ENCODE data around the gene FAF1. TPM values are rescaled to one million over a fixed set of nuclear protein-coding genes. Genes with fewer than 3 reads are reported as not detected.

Gene FAF1
- total and polyA plus RNA-seq, 2 donors (not counting 3 experiments of a cell fraction or from before 2014, with no cell fraction given) = 9.0 to 57.6 TPM

DNA sequence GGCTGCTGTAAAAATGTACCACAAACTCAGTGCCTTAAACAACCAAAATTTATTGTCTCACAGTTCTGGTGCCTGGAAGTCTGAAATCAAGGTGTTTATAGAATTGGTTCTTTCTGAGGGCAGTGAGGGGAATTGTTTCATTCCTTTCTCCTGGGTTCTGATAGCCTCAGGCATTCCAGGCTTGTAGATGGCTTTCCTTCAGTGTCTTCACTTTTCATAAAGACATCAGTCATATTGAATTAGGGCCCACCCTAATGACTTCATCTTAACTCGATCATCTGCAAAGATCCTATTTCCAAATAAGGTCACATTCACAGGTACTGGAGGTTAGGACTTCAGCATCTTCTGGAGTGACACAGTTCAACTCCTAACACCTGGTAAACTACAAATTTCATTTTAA, 25.0 kb upstream of the FAF1 start:
- Histone ChIP-seq H3K4me3 (replicated peaks in 1 of 3; ENCODE audit: insufficient read depth in 1 of 3, low read depth in 1 of 3, low read length in 3 of 3) (no peak overlapping the region), H3K36me3 (ENCODE audit: control insufficient read depth in 2 of 2, extremely low read depth in 1 of 2, insufficient read depth in 2 of 2, low read length in 2 of 2) (no peaks in the 10 kb centered on the region), H3K4me2 (ENCODE audit: insufficient read depth, low read length) (no peak overlapping the region), H2AFZ (ENCODE audit: low read depth, low read length) (no peak overlapping the region), H3K9ac (replicated peaks; ENCODE audit: extremely low read depth, insufficient read depth, low read length) (no peak overlapping the region), H3K79me2 (ENCODE audit: control insufficient read depth, insufficient read depth, low read length) (no peaks in the 10 kb centered on the region), H3K9me1 (replicated peaks; ENCODE audit: control insufficient read depth, extremely low read depth, insufficient read depth, low read length) (no peaks in the 10 kb centered on the region), H3K4me1 (ENCODE audit: control insufficient read depth, extremely low read depth, insufficient read depth, low read length) (no peaks in the 10 kb centered on the region), H3K27ac (ENCODE audit: insufficient read depth, low read depth, low read length) (no peak overlapping the region), H4K20me1 (replicated peaks; ENCODE audit: control insufficient read depth, extremely low read depth, insufficient read depth, low read length) (no peaks in the 10 kb centered on the region), H3K9me3 (replicated peaks; ENCODE audit: control insufficient read depth, insufficient read depth, low read length) (no peaks in the 10 kb centered on the region), H3K27me3 (ENCODE audit: control insufficient read depth in 2 of 2, insufficient read depth in 2 of 2, low read length in 2 of 2) (no peaks in the 10 kb centered on the region)
- DNase-seq (ENCODE audit: low read depth, low spot score) = no peak
- dilution Hi-C loops (cut with MboI; ENCODE audit: extremely low pct_ligation_motif_present, low sequenced_read_pairs) (no loop called here), intact Hi-C loops (cut with micrococcal nuclease) (no loop called here)
- no peak for TF ChIP-seq POLR2AphosphoS5 (IDR thresholded peaks at IDR 0.05; ENCODE audit: insufficient read depth, low read depth, low read length)
- no peak for TF ChIP-seq POLR2A (IDR thresholded peaks at IDR 0.05; ENCODE audit: low read depth, low read length)
- TF ChIP-seq MYC (IDR thresholded peaks at IDR 0.05; ENCODE audit: low read depth, low read length) = no peak
- TF ChIP-seq EZH2 (IDR thresholded peaks at IDR 0.05; ENCODE audit: borderline replicate concordance, low read depth, low read length, severe bottlenecking) = no peak
- TF ChIP-seq, protein P1, sequence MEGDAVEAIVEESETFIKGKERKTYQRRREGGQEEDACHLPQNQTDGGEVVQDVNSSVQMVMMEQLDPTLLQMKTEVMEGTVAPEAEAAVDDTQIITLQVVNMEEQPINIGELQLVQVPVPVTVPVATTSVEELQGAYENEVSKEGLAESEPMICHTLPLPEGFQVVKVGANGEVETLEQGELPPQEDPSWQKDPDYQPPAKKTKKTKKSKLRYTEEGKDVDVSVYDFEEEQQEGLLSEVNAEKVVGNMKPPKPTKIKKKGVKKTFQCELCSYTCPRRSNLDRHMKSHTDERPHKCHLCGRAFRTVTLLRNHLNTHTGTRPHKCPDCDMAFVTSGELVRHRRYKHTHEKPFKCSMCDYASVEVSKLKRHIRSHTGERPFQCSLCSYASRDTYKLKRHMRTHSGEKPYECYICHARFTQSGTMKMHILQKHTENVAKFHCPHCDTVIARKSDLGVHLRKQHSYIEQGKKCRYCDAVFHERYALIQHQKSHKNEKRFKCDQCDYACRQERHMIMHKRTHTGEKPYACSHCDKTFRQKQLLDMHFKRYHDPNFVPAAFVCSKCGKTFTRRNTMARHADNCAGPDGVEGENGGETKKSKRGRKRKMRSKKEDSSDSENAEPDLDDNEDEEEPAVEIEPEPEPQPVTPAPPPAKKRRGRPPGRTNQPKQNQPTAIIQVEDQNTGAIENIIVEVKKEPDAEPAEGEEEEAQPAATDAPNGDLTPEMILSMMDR (IDR thresholded peaks at IDR 0.05; ENCODE audit: extremely low read depth in 1 of 2, insufficient read depth in 1 of 2, low read depth in 1 of 2, low read length in 2 of 2) = no peak
- TF ChIP-seq JUN (IDR thresholded peaks at IDR 0.05; ENCODE audit: borderline replicate concordance, insufficient read depth, insufficient read length, low read depth) = no peak
- TF ChIP-seq FOS (IDR thresholded peaks at IDR 0.05; ENCODE audit: borderline replicate concordance, insufficient read depth, low read length) = no peak
- TF ChIP-seq MAX (IDR thresholded peaks at IDR 0.05; ENCODE audit: insufficient read depth, insufficient read length) = no peak
- no peak for TF ChIP-seq GATA2 (IDR thresholded peaks at IDR 0.05; ENCODE audit: insufficient read depth, insufficient read length, low read depth, low read length)
- ChIA-PET CTCF (no interaction called here), POLR2A (no interaction called here)
- no peak for FAIRE-seq
- BruUV-seq (replicated peaks) = no TSS peak
